Measurements from ENCODE around the gene DKK3.

The DKK3 gene

DNA sequence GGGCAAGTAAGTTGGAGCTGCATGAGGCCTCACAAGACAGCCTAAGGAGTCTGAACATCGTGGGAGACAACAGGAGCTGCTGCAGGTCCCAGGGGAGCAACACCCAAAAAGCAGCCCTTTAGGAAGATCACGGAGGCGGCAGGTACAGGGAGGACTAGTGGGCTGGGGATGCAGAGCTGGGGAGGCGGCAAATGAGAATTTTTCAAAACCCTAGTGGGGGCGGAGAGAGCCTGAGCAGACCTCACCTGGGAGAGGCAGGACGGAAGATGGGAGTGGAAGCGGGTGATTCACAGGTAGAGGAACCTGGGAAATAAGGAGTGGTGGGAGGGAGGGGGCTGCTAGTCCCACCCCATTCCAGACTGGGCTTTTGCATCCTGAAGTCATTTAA is 42.1 kb downstream of the DKK3 start:
- Histone ChIP-seq H3K9me3 (ENCODE audit: control insufficient read depth, insufficient read depth, low read length) (no peaks in the 10 kb centered on the region), H3K27me3 (ENCODE audit: control insufficient read depth, insufficient read depth, low read length) (no peaks in the 10 kb centered on the region), H3K4me3 (ENCODE audit: low read length) (no peak overlapping the region), H3K4me1 (ENCODE audit: control insufficient read depth, insufficient read depth, low read length) (no peaks in the 10 kb centered on the region), H3K36me3 (ENCODE audit: control insufficient read depth, insufficient read depth, low read length) (no peaks in the 10 kb centered on the region), H3K27ac (ENCODE audit: low read length) (no peak overlapping the region)
- no CpG with 5 or more reads among the region's 7 CpGs for WGBS (ENCODE audit: insufficient coverage, insufficient read length)
- no peak for DNase-seq (ENCODE audit: low read depth, low spot score)

DNA sequence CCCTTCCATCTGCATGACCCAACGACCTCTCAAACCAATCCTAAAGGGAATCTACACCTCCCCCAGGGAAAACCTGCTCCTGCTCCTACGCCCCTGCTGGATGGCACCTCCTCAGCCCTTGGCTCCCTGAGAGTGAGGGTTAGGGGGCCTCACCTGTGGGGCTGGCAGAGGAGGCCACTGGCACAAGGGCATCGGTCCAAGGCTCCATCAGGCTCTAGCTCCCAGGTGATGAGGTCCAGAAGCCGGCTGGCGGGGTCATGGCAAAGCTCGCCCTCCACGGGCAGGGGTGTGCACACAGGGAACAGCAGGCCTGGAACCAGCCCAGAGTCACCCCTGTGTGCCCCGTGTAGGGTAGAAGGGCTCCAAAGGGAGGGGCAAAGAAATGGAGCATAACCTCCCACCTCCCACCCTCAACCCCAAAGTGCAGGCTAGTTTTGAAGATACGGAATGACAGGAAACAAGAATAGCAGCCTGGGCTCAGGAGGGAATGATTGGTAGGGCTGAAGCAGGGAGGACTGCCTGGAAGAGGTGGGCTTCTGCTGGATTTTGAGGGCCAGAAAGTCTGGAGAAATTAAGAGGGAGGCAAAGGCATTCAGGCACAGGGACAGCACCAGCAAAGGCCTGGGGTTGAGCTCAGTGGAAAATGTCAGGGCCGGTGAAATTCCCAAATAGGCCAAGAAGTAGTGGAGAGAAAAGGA is 42.6 kb downstream of the DKK3 start:
- Histone ChIP-seq H3K36me3 (ENCODE audit: control insufficient read depth, insufficient read depth, low read length) (no peaks in the 10 kb centered on the region), H3K9me3 (ENCODE audit: control insufficient read depth, insufficient read depth, low read length) (no peaks in the 10 kb centered on the region), H3K4me3 (ENCODE audit: low read length) (no peak overlapping the region), H3K27me3 (ENCODE audit: control insufficient read depth, insufficient read depth, low read length) (no peaks in the 10 kb centered on the region), H3K4me1 (ENCODE audit: control insufficient read depth, insufficient read depth, low read length) (no peaks in the 10 kb centered on the region), H3K27ac (ENCODE audit: low read length) (no peak overlapping the region)
- no peak for DNase-seq (ENCODE audit: low read depth, low spot score)
- no CpG with 5 or more reads among the region's 10 CpGs for WGBS (ENCODE audit: insufficient coverage, insufficient read length)

DNA sequence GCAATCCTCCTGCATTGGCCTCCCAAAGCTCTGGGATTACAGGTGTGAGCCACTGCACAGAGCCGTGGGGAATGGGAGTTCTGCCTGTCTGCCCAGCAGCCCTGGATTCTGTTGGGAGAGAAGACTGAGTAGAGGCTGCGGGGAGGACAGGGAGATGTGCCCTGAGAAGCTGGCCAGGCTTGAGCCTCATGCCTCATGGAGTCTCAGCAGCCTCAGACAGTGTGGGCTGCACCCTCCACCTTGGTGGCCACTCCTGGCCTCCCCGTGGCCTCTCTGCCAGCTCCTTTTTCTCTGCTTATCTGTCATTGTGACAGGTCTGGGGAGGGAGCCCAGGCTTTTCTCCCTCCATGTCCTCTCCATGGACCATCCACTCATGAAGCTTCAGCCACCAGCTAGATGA is 43.2 kb downstream of the DKK3 start:
- Histone ChIP-seq H3K36me3 (ENCODE audit: control insufficient read depth, insufficient read depth, low read length) (no peaks in the 10 kb centered on the region), H3K9me3 (ENCODE audit: control insufficient read depth, insufficient read depth, low read length) (no peaks in the 10 kb centered on the region)

DNA sequence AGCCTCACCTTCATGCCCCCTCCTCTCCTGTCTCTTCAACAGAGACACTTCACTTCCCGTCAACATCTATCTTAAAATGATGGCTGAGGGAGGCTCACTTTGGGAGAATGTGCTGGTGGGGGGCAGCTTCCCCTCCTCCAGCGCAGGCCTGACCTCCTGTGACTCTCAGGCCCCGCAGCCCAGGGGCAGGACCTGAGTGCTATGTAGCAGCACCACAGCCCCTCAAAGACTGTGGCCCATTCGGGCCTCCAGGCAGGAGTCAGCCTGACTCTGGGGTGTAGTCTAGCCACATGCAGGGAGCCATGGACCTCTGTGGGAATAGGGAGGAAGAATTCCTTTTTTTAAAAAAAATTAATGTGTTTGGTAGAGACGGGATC is 43.7 kb downstream of the DKK3 start:
- WGBS (ENCODE audit: insufficient coverage, insufficient read length) = no CpG with 5 or more reads among the region's 5 CpGs
- DNase-seq (ENCODE audit: low read depth, low spot score) = no peak
- Histone ChIP-seq H3K27me3 (ENCODE audit: control insufficient read depth, insufficient read depth, low read length) (no peaks in the 10 kb centered on the region), H3K4me1 (ENCODE audit: control insufficient read depth, insufficient read depth, low read length) (no peaks in the 10 kb centered on the region), H3K9me3 (ENCODE audit: control insufficient read depth, insufficient read depth, low read length) (no peaks in the 10 kb centered on the region), H3K27ac (ENCODE audit: low read length) (no peak overlapping the region), H3K36me3 (ENCODE audit: control insufficient read depth, insufficient read depth, low read length) (no peaks in the 10 kb centered on the region), H3K4me3 (ENCODE audit: low read length) (no peak overlapping the region)

More for the DNA sequence above, 43.2 kb downstream of the DKK3 start:
- H3K27me3 ChIP-seq (ENCODE audit: control insufficient read depth, insufficient read depth, low read length) = no peaks in the 10 kb centered on the region
- no peak overlapping the region for H3K27ac ChIP-seq (ENCODE audit: low read length)
- no peak for DNase-seq (ENCODE audit: low read depth, low spot score)
- WGBS (ENCODE audit: insufficient coverage, insufficient read length) = no CpG with 5 or more reads among the region's 3 CpGs
- H3K4me1 ChIP-seq (ENCODE audit: control insufficient read depth, insufficient read depth, low read length) = no peaks in the 10 kb centered on the region
- no peak overlapping the region for H3K4me3 ChIP-seq (ENCODE audit: low read length)

DNA sequence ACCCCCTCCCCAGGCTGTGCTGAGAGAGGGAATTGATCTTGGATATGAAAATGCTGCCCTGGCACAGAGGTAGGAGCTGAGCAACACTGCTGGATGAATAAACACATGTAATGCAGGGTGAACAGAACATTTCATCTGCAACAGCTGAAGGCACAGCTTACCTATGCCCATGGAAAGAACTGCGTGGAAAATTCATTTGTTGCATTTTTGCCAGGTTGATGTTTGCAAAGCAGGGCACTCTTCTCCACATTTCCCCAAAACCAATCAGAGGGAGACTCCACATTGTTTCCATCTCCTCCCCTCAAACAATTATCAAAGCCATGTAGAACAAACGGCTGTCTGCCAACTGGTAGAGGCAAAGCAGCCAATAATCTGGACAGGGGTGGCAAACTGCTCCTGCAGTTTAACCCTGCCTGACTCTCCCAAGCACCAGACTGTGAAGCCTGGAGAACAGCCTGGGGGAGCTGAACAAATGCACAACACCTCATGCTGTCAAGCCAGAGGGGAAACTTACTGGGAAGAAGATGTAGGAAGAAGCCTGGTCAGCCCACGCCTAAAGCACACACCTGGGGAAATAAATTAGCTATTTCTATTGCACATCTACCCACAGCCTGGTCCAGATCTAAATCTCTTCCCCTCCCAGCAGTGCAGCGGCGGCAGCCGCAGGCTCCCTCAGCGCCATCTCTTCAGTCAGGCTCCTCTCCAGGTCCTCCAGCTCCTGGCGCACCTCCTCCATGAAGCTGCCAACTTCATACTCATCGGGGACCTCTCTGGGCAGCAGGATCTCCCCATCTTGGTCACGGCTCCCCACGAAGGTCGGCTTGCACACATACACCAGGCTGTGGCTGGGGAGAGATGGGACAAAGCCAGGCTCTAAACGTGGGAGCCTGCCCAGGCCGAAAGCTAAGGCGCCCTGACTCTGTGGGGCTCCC is 44.3 kb downstream of the DKK3 start:
- no peak overlapping the region for H3K4me3 ChIP-seq (ENCODE audit: low read length)
- no peaks in the 10 kb centered on the region for H3K4me1 ChIP-seq (ENCODE audit: control insufficient read depth, insufficient read depth, low read length)
- H3K9me3 ChIP-seq (ENCODE audit: control insufficient read depth, insufficient read depth, low read length) = no peaks in the 10 kb centered on the region
- DNase-seq (ENCODE audit: low read depth, low spot score) = no peak
- no CpG with 5 or more reads among the region's 15 CpGs for WGBS (ENCODE audit: insufficient coverage, insufficient read length)
- H3K27ac ChIP-seq (ENCODE audit: low read length) = no peak overlapping the region
- H3K36me3 ChIP-seq (ENCODE audit: control insufficient read depth, insufficient read depth, low read length) = no peaks in the 10 kb centered on the region
- H3K27me3 ChIP-seq (ENCODE audit: control insufficient read depth, insufficient read depth, low read length) = no peaks in the 10 kb centered on the region

DNA sequence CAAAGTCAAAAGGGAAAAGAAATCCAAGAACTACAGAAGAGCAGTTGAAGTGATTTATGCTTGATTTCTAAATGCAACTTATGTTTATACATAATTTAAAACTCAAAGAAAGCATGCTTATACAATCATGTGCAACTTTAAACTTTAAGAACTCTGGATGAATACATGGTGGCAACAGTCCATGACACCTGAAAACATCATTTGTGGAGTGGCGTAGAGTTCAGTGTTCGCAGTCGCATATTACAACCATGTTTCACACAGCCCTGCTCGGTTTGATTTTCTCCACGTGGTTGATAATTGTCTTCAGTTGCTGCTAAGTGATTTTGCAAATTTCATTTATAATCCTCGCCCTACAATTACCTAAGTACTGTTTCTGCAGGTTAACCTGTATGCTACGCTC is 45.4 kb downstream of the DKK3 start:
- Histone ChIP-seq H3K27me3 (ENCODE audit: control insufficient read depth, insufficient read depth, low read length) (no peaks in the 10 kb centered on the region), H3K27ac (ENCODE audit: low read length) (no peak overlapping the region), H3K4me1 (ENCODE audit: control insufficient read depth, insufficient read depth, low read length) (no peaks in the 10 kb centered on the region), H3K9me3 (ENCODE audit: control insufficient read depth, insufficient read depth, low read length) (no peaks in the 10 kb centered on the region), H3K4me3 (ENCODE audit: low read length) (no peak overlapping the region), H3K36me3 (ENCODE audit: control insufficient read depth, insufficient read depth, low read length) (no peaks in the 10 kb centered on the region)
- DNase-seq (ENCODE audit: low read depth, low spot score) = no peak
- no CpG with 5 or more reads among the region's 7 CpGs for WGBS (ENCODE audit: insufficient coverage, insufficient read length)

DNA sequence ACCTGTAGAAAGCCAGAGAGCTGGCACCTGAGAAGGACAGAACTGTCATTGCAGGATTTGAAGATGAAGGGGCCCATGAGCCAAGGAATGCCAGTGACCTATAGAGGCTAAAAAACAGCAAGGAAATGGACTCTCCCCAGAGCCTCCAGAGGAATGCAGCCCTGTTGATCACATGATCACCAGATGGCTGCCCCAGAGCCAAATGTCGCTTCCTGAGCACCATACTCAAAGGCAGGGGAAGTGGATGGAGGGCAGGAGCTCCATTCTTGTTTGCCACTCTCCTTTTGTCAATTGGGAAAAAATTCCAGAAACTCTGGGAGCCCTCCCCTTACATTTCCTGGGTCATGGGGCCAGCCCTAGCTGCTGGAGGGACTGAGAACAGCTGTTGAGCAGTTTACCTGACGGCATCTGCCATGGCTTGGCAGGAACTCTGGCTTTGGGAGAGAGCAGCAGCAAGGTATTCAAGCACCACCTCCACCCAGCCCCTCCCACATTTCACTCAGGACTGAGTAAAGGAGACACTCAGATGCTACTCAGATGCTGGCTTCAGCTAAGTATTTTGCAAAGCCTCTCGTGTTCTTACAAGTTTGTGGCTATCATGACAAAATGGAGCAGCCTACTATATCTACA is 46.9 kb downstream of the DKK3 start:
- Histone ChIP-seq H3K4me3 (ENCODE audit: low read length) (no peak overlapping the region), H3K36me3 (ENCODE audit: control insufficient read depth, insufficient read depth, low read length) (no peaks in the 10 kb centered on the region), H3K27me3 (ENCODE audit: control insufficient read depth, insufficient read depth, low read length) (no peaks in the 10 kb centered on the region), H3K9me3 (ENCODE audit: control insufficient read depth, insufficient read depth, low read length) (no peaks in the 10 kb centered on the region), H3K27ac (ENCODE audit: low read length) (no peak overlapping the region), H3K4me1 (ENCODE audit: control insufficient read depth, insufficient read depth, low read length) (no peaks in the 10 kb centered on the region)
- no CpG with 5 or more reads among the region's 3 CpGs for WGBS (ENCODE audit: insufficient coverage, insufficient read length)
- DNase-seq (ENCODE audit: low read depth, low spot score) = no peak

DNA sequence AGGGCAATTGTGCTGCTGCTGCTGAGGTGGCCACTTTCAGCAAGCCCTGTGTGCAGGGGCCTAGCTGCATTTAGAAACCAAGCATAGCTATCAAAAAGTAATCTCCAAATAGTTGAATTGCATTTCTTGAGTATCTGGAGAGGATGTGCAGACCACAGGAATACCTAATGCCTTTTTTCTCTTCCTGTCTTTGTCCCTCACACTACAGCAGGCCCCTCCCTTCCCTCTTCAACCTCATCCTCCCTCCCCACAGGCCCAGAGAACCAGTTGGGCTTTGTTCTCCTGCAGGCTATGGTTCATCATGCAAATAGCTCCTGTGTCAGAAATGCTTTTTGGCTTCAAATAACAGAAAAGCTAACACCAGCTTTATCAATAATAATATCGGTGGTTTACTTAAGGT is 47.7 kb downstream of the DKK3 start:
- no peak for DNase-seq (ENCODE audit: low read depth, low spot score)
- no peaks in the 10 kb centered on the region for H3K27me3 ChIP-seq (ENCODE audit: control insufficient read depth, insufficient read depth, low read length)
- H3K4me3 ChIP-seq (ENCODE audit: low read length) = no peak overlapping the region
- H3K36me3 ChIP-seq (ENCODE audit: control insufficient read depth, insufficient read depth, low read length) = no peaks in the 10 kb centered on the region
- WGBS (ENCODE audit: insufficient coverage, insufficient read length) = no CpG with 5 or more reads among the region's 1 CpG
- H3K9me3 ChIP-seq (ENCODE audit: control insufficient read depth, insufficient read depth, low read length) = no peaks in the 10 kb centered on the region
- H3K4me1 ChIP-seq (ENCODE audit: control insufficient read depth, insufficient read depth, low read length) = no peaks in the 10 kb centered on the region
- H3K27ac ChIP-seq (ENCODE audit: low read length) = no peak overlapping the region

DNA sequence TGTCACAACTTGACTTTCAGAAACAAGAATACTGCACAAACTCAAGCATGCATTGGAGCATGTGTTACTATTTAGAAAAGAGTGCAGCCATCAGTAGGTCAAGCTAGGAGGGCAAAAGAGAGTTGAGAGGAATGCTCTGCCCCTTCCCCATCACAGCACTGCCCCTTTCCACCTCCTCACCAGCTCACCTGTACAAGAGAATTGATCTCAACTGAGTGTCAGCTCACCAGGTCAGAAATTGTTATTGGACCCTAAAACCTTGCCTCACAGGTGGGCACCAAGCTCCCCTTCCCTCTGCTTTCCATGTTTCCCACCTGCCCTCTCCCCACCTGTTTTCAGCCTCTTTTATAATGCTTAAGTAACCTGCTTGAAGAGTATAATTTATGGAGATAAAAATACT is 48.8 kb downstream of the DKK3 start:
- H3K9me3 ChIP-seq (ENCODE audit: control insufficient read depth, insufficient read depth, low read length) = no peaks in the 10 kb centered on the region
- no peaks in the 10 kb centered on the region for H3K36me3 ChIP-seq (ENCODE audit: control insufficient read depth, insufficient read depth, low read length)
- no peaks in the 10 kb centered on the region for H3K27me3 ChIP-seq (ENCODE audit: control insufficient read depth, insufficient read depth, low read length)
- no peak overlapping the region for H3K4me3 ChIP-seq (ENCODE audit: low read length)
- H3K4me1 ChIP-seq (ENCODE audit: control insufficient read depth, insufficient read depth, low read length) = no peaks in the 10 kb centered on the region
- DNase-seq (ENCODE audit: low read depth, low spot score) = no peak
- no peak overlapping the region for H3K27ac ChIP-seq (ENCODE audit: low read length)

DNA sequence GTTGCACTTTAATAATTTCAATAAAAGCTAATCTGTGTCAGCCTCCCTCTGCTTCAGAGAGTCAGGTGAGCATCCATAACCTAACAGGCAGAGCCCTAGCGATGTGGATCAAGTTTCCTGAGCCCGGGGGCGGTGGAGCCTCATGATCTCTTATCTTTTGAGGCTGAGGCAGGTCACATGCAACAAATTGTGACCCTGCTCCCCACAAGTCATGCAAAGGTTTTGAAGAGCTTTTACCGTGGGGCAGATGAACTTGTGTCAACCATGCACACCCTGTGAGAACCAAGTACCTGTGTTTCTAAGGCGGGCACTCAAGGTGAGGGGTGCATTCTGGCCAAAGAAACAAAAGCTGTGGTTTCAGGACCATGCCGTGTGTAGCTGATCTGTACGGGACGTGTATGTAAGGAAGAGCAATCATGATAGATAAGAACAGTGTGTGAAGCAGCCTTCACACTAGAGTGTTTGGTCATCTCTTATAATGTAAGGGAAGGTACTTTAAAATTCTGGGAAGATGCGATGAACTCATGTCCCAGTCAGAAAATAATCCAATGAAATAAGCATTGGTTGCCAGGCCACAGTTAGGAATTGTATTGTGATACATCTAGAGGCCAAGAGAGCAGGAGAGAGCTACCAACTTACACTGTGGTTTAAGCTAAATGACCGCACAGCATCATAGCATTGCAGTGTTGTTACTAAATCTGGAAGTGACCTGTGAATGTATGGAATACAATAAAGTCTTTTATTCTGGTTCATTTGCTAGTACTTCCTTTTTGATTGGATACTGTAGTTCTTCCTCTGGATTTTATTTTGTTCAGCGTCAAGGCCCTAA is 49.8 kb downstream of the DKK3 start:
- Histone ChIP-seq H3K36me3 (ENCODE audit: control insufficient read depth, insufficient read depth, low read length) (no peaks in the 10 kb centered on the region), H3K4me3 (ENCODE audit: low read length) (no peak overlapping the region), H3K27me3 (ENCODE audit: control insufficient read depth, insufficient read depth, low read length) (no peaks in the 10 kb centered on the region), H3K4me1 (ENCODE audit: control insufficient read depth, insufficient read depth, low read length) (no peaks in the 10 kb centered on the region), H3K9me3 (ENCODE audit: control insufficient read depth, insufficient read depth, low read length) (no peaks in the 10 kb centered on the region), H3K27ac (ENCODE audit: low read length) (no peak overlapping the region)
- no peak for DNase-seq (ENCODE audit: low read depth, low spot score)
- WGBS (ENCODE audit: insufficient coverage, insufficient read length) = no CpG with 5 or more reads among the region's 11 CpGs
